IPS-15b (cell line): ENCODE results near the gene ROGDI.
"Not testable (repeated sequence)": the region's sequence is repeated elsewhere in the genome, so short reads cannot be mapped to it uniquely, and the experiment has no call there.

Experiments used
- H3K27me3 ChIP-seq: one replicate; pipeline ENCODE4 v1.6.1; 2013; ENCODE audit warnings: low read length; ENCODE audit not compliant: control insufficient read depth, insufficient read depth
- H3K36me3 ChIP-seq: one replicate; pipeline ENCODE4 v1.6.1; 2013; ENCODE audit warnings: low read length; ENCODE audit not compliant: control insufficient read depth, insufficient read depth
- H3K4me1 ChIP-seq: one replicate; pipeline ENCODE4 v1.6.1; 2013; ENCODE audit warnings: mild to moderate bottlenecking, low read length; ENCODE audit not compliant: control insufficient read depth, insufficient read depth
- H3K4me3 ChIP-seq: one replicate; pipeline ENCODE4 v1.5.1; 2013; ENCODE audit warnings: low read depth, low read length
- H3K9ac ChIP-seq: one replicate; pipeline ENCODE4 v1.6.1; 2013; ENCODE audit warnings: low read depth, mild to moderate bottlenecking, low read length
- H3K9me3 ChIP-seq: one replicate; pipeline ENCODE4 v1.6.1; 2013; ENCODE audit warnings: mild to moderate bottlenecking, low read length; ENCODE audit not compliant: control insufficient read depth, insufficient read depth

Gene ROGDI

DNA sequence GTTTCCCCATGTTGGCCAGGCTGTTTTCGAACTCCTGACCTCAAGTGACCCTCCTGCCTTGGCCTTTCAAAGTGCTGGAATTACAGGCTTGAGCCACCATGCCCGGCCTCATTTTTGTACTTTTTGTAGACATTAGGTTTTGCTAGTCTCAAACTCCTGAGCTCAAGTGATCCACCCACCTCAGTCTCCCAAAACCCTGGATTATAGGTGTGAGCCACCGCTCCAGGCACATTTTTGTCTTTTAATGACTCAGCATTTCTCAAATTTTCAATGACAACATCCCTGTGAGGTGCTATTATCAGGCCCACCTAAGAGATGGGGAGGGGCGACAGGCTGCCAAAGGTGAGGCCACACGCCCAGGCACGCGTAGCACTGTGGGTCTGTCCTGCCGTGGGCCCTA, 15.4 kb downstream of the ROGDI start:
- H3K9ac ChIP-seq, result no peak overlapping the region
- H3K36me3 ChIP-seq, result no peaks in the 10 kb centered on the region
- H3K4me3 ChIP-seq, result no peak overlapping the region
- peaks cover 2% of the 10 kb centered on the region for H3K4me1 ChIP-seq
- no peaks in the 10 kb centered on the region for H3K27me3 ChIP-seq
- no peaks in the 10 kb centered on the region for H3K9me3 ChIP-seq

DNA sequence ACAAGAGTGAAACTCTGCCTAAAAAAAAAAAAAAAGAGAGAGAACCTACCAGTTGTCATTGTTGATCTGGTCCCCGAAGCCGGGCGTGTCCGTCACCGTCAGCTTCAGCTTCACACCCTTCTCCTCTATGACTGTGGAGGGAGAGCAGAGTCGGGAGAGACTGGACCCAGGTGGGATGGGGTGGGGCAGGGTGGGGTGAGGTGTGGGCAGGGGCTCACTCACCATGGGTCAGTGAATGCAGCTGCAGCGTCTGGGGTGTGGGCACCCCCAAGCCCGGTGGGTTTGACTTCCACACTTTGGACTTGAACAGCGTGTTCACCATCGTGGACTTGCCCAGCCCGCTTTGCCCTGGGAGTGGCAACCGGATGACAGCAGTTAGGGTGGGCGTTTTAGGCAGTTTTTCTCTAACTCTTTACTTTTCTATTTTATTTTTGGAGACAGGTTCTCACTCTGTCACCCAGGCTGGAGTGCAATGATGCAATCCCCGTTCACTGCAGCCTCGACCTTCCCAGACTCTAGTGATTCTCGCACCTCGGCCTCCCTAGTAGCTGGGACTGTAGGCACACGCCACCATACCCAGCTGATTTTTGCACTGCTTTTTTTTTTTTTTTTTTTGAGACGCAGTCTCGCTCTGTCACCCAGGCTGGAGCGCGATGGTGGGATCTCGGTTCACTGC, 16.5 kb downstream of the ROGDI start:
- peaks cover 2% of the 10 kb centered on the region for H3K4me1 ChIP-seq
- no peak overlapping the region for H3K4me3 ChIP-seq
- H3K9ac ChIP-seq, result no peak overlapping the region
- no peaks in the 10 kb centered on the region for H3K9me3 ChIP-seq
- no peaks in the 10 kb centered on the region for H3K36me3 ChIP-seq
- H3K27me3 ChIP-seq, result no peaks in the 10 kb centered on the region

DNA sequence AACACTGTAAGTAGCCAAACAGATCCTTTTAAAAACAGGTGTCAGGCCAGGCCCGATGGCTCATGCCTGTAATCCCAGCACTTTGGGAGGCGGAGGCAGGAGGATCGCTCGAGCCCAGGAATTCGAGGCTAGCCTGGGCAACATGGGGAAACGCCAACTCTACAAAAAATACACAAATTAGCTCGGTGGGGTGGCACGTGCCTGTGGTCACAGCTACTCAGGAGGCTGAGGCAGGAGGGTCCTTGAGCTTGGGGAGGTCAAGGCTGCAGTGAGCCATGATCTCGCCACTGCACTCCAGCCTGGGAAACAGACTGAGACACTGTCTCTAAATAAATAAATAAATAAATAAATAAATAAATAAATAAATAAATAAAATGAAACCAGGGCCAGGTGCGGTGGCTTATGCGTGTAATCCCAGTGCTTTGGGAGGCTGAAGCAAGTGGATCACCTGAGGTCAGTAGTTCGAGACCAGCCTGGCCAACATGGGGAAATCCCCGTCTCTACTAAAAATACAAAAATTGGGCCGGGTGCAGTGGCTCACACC, 17.9 kb downstream of the ROGDI start:
- H3K4me1 ChIP-seq, H3K4me3 ChIP-seq, H3K9me3 ChIP-seq, H3K27me3 ChIP-seq, H3K9ac ChIP-seq, H3K36me3 ChIP-seq: not testable (repeated sequence)

DNA sequence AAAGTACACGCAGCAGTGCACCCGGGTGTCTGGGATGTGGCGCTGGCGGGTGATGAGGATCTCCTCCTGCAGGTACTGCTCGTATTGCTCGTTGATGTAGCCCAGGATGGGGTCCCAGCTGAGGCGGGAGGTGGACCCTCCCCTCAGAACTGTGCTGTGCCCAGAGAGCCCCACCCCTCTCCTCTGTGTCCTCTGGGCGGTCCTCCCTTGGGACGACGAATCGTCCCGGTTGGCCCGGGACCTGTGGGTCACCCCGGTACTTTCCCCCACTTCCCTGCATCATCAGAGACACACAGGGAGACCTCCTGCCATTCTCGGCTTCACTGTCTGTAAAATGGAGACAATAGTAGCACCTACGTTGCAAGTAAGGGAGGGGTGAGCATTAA, 18.5 kb downstream of the ROGDI start:
- no peak overlapping the region for H3K9ac ChIP-seq
- no peaks in the 10 kb centered on the region for H3K27me3 ChIP-seq
- no peak overlapping the region for H3K4me3 ChIP-seq
- no peaks in the 10 kb centered on the region for H3K9me3 ChIP-seq
- H3K36me3 ChIP-seq, result no peaks in the 10 kb centered on the region
- H3K4me1 ChIP-seq, result peaks cover 2% of the 10 kb centered on the region

DNA sequence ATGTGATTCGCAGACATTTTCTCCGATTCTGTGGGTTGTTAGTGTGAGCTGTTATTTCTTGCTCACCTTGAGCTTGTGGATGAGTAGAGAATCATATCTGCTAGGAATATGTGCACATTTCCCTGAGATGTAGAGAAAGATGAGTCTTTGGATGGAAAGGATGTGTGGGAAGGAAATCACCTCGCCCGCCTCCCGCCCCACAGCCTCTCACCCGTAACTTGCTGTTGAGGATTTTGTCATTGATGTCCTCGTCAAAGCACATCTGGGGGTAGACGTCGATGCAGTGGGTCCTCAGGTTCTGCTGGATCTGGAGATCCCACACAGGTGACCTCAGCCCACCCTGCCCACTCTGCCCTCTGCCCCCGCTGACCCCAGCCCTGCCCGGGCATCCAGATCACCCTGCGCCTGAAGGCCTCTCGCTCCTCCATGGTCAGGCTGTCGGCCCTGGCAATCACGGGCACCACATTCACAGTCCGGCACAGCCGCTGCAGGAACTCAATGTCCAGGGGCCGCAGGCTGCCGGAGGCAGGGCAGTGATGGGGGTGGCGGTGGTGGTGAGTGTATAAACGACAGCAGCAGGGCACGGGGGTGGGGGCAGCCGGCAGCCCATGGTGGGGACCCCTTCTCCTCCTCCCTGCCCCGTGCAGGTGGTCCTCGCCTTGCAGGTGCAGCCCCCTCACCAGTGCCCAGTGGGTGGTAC, 19.0 kb downstream of the ROGDI start:
- Histone ChIP-seq H3K4me3 (no peak overlapping the region), H3K36me3 (no peaks in the 10 kb centered on the region), H3K4me1 (no peaks in the 10 kb centered on the region), H3K27me3 (no peaks in the 10 kb centered on the region), H3K9me3 (no peaks in the 10 kb centered on the region), H3K9ac (no peak overlapping the region)

DNA sequence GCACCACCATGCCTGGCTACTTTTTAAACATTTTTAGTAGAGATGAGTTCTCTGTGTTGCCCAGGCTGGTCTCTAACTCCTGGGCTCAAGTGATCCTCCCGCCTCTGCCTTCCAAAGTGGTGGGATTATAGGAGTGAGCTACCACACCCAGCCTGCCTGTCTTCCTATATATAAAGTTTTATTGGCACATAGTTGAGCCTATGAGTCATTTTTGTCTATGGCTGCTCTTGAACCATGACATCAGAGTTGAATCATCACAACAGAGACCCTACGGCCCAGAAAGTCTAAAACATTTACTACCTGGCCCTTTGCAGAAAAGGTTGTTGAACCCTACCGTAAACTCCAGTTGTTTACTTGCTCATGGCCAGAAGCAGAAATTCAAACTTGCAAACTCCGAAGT, 22.2 kb downstream of the ROGDI start:
- Histone ChIP-seq H3K36me3 (no peaks in the 10 kb centered on the region), H3K27me3 (no peaks in the 10 kb centered on the region), H3K9me3 (no peaks in the 10 kb centered on the region), H3K4me1 (no peaks in the 10 kb centered on the region), H3K4me3 (no peak overlapping the region), H3K9ac (no peak overlapping the region)

DNA sequence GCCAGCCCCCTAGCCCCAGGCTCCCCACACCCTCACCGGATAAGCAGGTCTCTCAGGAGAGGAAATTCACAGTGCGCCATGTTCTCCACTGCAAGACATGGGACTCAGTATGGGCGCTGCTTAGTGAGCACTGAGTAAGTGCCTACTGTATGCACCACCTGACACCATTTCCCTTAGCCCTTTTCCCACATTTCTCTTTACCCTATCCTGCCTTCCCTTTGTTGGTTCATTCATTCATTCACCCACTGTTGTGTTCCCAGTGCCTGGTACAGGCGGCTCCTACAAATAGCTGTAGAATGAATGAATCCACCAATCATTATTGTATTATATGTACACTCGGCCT, 24.4 kb downstream of the ROGDI start:
- H3K4me3 ChIP-seq, result no peak overlapping the region
- no peaks in the 10 kb centered on the region for H3K36me3 ChIP-seq
- H3K9me3 ChIP-seq, result no peaks in the 10 kb centered on the region
- H3K9ac ChIP-seq, result no peak overlapping the region
- no peaks in the 10 kb centered on the region for H3K4me1 ChIP-seq
- no peaks in the 10 kb centered on the region for H3K27me3 ChIP-seq

DNA sequence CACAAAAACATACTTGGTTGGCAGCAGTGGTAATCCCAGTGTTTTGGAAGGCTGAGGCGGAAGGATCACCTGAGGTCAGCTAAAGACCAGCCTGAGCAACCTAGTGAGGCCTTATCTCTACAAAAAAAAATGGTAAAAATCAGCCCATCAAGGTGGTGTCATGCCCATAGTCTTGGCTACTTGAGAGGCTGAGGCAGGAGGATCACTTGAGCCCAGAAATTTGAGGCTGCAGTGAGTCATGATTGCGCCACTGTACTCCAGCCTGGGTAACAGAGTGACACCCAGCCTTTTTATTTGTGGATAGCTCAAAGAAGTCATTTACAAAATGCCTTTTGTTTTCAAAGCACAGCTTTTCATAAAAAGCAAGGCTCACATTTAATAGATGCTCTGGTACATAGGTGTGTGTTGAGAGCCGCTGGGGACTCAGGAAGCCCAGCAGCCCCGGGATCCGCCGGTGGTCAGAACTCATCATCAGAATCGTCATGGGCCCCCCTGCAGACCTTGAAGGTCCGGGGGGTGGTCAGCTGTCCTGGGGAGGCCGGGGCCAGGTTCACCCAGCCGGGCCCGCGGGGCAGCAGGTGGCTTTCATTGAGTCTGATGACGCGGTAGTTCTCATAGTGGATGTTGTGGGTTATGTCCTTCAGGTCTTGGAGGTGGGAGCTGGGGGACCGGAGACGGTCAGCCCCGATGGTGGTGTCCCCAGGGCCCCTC, 24.9 kb downstream of the ROGDI start:
- Histone ChIP-seq H3K36me3 (no peaks in the 10 kb centered on the region), H3K9ac (no peak overlapping the region), H3K27me3 (no peaks in the 10 kb centered on the region), H3K4me3 (no peak overlapping the region), H3K4me1 (no peaks in the 10 kb centered on the region), H3K9me3 (no peaks in the 10 kb centered on the region)

DNA sequence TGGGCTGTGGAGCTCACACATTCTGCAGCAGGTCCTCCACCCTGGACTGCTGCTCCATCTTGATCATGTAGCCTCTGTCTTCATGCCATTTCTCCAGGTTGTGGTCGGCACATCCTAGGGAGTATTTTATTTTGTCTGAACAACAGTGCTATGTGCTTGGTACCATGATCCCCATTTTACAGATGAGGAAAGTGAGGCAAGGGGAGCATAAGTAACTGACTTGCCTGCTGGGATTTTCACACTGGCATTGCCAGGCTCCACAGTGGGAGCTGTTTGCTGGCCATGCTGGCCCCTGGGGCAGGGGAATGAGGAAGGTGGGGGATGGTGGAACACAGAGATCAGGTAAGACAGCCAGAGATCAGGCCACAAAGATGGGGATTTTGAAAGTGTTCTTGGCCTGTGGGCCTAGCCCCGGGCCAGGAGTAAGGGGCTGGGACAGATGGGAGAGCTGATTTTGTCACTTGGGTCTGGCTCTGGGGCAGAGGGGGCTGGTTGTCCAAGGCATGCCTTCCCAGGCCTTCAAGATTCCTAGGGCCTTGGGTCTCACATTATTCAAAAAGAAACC, 26.2 kb downstream of the ROGDI start:
- Histone ChIP-seq H3K9me3 (no peaks in the 10 kb centered on the region), H3K36me3 (no peaks in the 10 kb centered on the region), H3K9ac (no peak overlapping the region), H3K4me1 (no peaks in the 10 kb centered on the region), H3K27me3 (no peaks in the 10 kb centered on the region), H3K4me3 (no peak overlapping the region)

DNA sequence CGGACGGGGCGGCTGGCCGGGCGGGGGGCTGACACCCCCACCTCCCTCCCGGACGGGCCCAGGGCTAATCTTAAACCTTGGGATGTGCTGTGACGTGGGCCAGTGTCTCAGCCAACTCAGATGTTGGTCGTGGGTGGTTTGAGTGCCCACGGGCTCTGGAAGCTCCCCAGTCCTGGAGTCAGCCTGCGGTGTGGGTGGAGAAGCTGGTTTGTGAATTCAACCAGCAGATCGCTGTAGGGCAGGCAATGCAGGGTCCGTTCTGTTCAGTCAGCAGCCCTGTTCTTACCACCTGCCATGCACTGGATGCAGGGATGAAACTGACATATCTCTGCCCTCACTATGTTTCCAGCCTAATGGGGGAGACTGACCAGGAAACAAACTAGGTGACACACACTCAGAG, 27.4 kb downstream of the ROGDI start:
- no peak overlapping the region for H3K4me3 ChIP-seq
- H3K36me3 ChIP-seq, result no peaks in the 10 kb centered on the region
- no peak overlapping the region for H3K9ac ChIP-seq
- no peaks in the 10 kb centered on the region for H3K9me3 ChIP-seq
- H3K4me1 ChIP-seq, result no peaks in the 10 kb centered on the region
- no peaks in the 10 kb centered on the region for H3K27me3 ChIP-seq

DNA sequence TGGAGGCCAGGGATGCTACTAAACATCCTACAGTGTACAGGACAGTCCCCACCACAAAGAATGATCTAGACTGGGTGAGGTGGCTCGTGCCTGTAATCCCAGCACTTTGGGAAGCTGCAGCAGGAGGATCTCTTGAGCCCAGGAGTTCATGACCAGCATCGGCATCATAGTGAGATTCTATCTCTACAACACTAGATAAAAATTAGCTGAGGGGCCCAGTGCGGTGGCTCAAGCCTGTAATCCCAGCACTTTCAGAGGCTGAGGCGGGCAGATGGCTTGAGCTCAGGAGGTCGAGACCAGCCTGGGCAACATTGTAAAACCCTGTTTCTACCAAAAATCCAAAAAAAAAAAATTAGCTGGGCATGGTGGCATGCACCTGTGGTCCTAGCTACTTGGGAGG, 30.1 kb downstream of the ROGDI start:
- Histone ChIP-seq H3K9ac (no peak overlapping the region), H3K4me3 (no peak overlapping the region), H3K36me3 (no peaks in the 10 kb centered on the region), H3K9me3 (no peaks in the 10 kb centered on the region), H3K4me1 (peaks cover 2% of the 10 kb centered on the region), H3K27me3 (no peaks in the 10 kb centered on the region)
